ENCODE data around the gene MED13. TPM values are rescaled to one million over a fixed set of nuclear protein-coding genes. Genes with fewer than 3 reads are reported as not detected.
A peak's percentile ranks its signal among the peaks of the same experiment; 100 is the strongest.

Gene MED13
- total RNA-seq, 1 experiment from 2014 or later, result 60.7 TPM

DNA sequence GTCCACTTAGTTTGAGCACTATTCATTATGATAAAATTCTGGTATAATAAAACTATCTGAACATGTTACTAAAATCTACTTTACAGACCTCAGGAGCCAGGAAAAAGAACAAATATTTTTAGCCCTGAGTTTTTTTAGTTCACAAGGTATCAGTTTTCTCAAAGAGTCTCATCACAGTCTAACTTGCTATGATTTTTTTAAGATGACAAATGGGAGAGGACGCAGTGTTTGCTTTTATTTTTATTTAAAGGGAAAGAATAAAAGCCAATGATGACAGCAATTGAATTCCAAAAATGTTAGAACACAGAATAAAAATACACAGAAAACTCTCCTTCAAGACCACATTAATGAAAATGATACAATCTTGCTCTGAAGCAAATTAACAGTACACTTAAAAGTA lies 7.4 kb downstream of the MED13 start:
- H3K79me2 ChIP-seq (ENCODE audit: insufficient read depth, low read length), result peaks cover 14% of the 10 kb centered on the region; the same call in 1 of the 2 replicates
- no peaks in the 10 kb centered on the region for H3K27me3 ChIP-seq (ENCODE audit: insufficient read depth, low read length)
- no peak overlapping the region for H2BK5ac ChIP-seq (ENCODE audit: insufficient read length, low read length)
- no peak overlapping the region for H3K27ac ChIP-seq (ENCODE audit: insufficient read length, low read depth, low read length)
- H3K79me1 ChIP-seq (ENCODE audit: insufficient read depth, low read depth, low read length, poor library complexity, severe bottlenecking), result peaks cover 4% of the 10 kb centered on the region
- no peak overlapping the region for H4K8ac ChIP-seq (replicated peaks; ENCODE audit: insufficient read length, low read depth, low read length)
- H2BK15ac ChIP-seq (ENCODE audit: low read depth, low read length), result no peak overlapping the region
- no CpG with 5 or more reads among the region's 1 CpG for WGBS (ENCODE audit: extremely low coverage, insufficient read length, low lambda C conversion rate)
- H3K9me3 ChIP-seq (ENCODE audit: control insufficient read depth, low read depth, low read length), result no peaks in the 10 kb centered on the region
- no peak overlapping the region for H3K23ac ChIP-seq (ENCODE audit: insufficient read length, low read depth, low read length)
- no peak overlapping the region for H3K4me2 ChIP-seq (ENCODE audit: insufficient read depth, insufficient read length, low read length)
- no peak for DNase-seq
- Mint-ChIP-seq H3K27ac (peak overlapping the region in 2 of 3 experiments; percentile 8 to 28; a peak in 2 of 7 replicates), H3K27me3 (ENCODE audit: low read depth) (no peaks in the 10 kb centered on the region), H3K4me3 (no peak overlapping the region), H3K4me1 (peaks cover 27 to 33% of the 10 kb centered on the region in 2 experiments), H3K9me3 (no peaks in the 10 kb centered on the region), H3K36me3 (ENCODE audit: insufficient read depth in 1 of 3, low read depth in 3 of 3) (peaks cover 19 to 46% (median 44%) of the 10 kb centered on the region in 3 experiments; a peak in 6 of 7 replicates)
- H3K9ac ChIP-seq (ENCODE audit: extremely low read depth, insufficient read length, low read length), result no peak overlapping the region
- no peak overlapping the region for H3K14ac ChIP-seq (ENCODE audit: insufficient read depth, low read length)
- no peak overlapping the region for H4K5ac ChIP-seq (ENCODE audit: insufficient read length, low read depth, low read length)
- no peaks in the 10 kb centered on the region for H4K20me1 ChIP-seq (ENCODE audit: control insufficient read depth, insufficient read depth, insufficient read length)
- TF ChIP-seq, protein P1, sequence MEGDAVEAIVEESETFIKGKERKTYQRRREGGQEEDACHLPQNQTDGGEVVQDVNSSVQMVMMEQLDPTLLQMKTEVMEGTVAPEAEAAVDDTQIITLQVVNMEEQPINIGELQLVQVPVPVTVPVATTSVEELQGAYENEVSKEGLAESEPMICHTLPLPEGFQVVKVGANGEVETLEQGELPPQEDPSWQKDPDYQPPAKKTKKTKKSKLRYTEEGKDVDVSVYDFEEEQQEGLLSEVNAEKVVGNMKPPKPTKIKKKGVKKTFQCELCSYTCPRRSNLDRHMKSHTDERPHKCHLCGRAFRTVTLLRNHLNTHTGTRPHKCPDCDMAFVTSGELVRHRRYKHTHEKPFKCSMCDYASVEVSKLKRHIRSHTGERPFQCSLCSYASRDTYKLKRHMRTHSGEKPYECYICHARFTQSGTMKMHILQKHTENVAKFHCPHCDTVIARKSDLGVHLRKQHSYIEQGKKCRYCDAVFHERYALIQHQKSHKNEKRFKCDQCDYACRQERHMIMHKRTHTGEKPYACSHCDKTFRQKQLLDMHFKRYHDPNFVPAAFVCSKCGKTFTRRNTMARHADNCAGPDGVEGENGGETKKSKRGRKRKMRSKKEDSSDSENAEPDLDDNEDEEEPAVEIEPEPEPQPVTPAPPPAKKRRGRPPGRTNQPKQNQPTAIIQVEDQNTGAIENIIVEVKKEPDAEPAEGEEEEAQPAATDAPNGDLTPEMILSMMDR (conservative IDR thresholded peaks at IDR 0.05), result no peak
- H3T11ph ChIP-seq (ENCODE audit: low read length), result no peak overlapping the region
- H2AFZ ChIP-seq (ENCODE audit: low read length), result no peak overlapping the region
- no peak overlapping the region for H2BK20ac ChIP-seq (ENCODE audit: low read depth, low read length, poor library complexity, severe bottlenecking)
- H2BK120ac ChIP-seq (ENCODE audit: low read depth, low read length, poor library complexity, severe bottlenecking), result no peak overlapping the region
- no peak overlapping the region for H3K18ac ChIP-seq (ENCODE audit: insufficient read length, low read depth, low read length)
- H3K4ac ChIP-seq (ENCODE audit: low read depth, low read length), result no peak overlapping the region
- H3K4me1 ChIP-seq (ENCODE audit: insufficient read depth, low read length), result no peaks in the 10 kb centered on the region
- H2BK12ac ChIP-seq (ENCODE audit: insufficient read length, low read depth, low read length), result no peak overlapping the region
- H3K23me2 ChIP-seq (ENCODE audit: insufficient read length, low read depth, low read length, poor library complexity, severe bottlenecking), result no peaks in the 10 kb centered on the region
- H4K91ac ChIP-seq (ENCODE audit: insufficient read length, low read depth, low read length), result no peak overlapping the region
- no peak overlapping the region for H3K56ac ChIP-seq (ENCODE audit: insufficient read length, low read depth, low read length)
- H2AK5ac ChIP-seq (ENCODE audit: insufficient read length, low read length), result no peak overlapping the region

Measured in H9 (cell line).